Naive thymus-derived CD4-positive, alpha-beta T cell (primary cell): ENCODE measurements around the gene RNU4-1. TPM values are rescaled to one million over a fixed set of nuclear protein-coding genes. Genes with fewer than 3 reads are reported as not detected.

Experiments
- ATAC-seq: fragments of 150-1000 bp; cut with Tn5 transposase; 2 replicates; pipeline ENCODE4 v1.10.0; 2021; ENCODE audit warnings: mild to moderate bottlenecking, moderate library complexity
- CTCF ChIA-PET: fragments of 350-600 bp; sonication (Branson Sonifier 250); formaldehyde crosslinking; loops from one replicate; lab custom pipeline; 2021; ENCODE audit warnings: antibody characterized with exemption; lab: Charles Lee
- POLR2A ChIA-PET: fragments of 350-600 bp; sonication (Branson Sonifier 250); formaldehyde crosslinking; loops from one replicate; lab custom pipeline; 2021; ENCODE audit warnings: antibody characterized with exemption, inconsistent platforms; lab: Charles Lee
- DNase-seq, 9 donors: peaks; one replicate each; pipeline versions ENCODE4 v3.0.0 to v3.0.0-alpha.2; 2020 to 2022; ENCODE audit warnings: mixed read lengths in 1 of 9
- H3K27ac ChIP-seq: one replicate; pipeline ENCODE4 v1.7.0; 2013; ENCODE audit warnings: mild to moderate bottlenecking, low read depth, low read length, moderate library complexity
- H3K27me3 ChIP-seq, 2 donors: one replicate each; pipeline ENCODE4 v1.7.0; 2013; ENCODE audit warnings: low read length in 2 of 2, mild to moderate bottlenecking in 2 of 2, moderate library complexity in 2 of 2; ENCODE audit not compliant: control insufficient read depth in 2 of 2, insufficient read depth in 2 of 2
- H3K36me3 ChIP-seq, 3 experiments: 1 replicate in 2 of 3; 2 replicates in 1 of 3; pipeline ENCODE4 v1.7.0; 2013; ENCODE audit warnings: low read length in 3 of 3, mild to moderate bottlenecking in 3 of 3, moderate library complexity in 1 of 3; ENCODE audit not compliant: insufficient read depth in 3 of 3, control insufficient read depth in 2 of 3
- H3K4me1 ChIP-seq, 2 donors: one replicate each; pipeline ENCODE4 v1.7.0; 2013; ENCODE audit warnings: low read length in 2 of 2, mild to moderate bottlenecking in 2 of 2, moderate library complexity in 1 of 2; ENCODE audit not compliant: control insufficient read depth in 2 of 2, insufficient read depth in 2 of 2
- H3K4me3 ChIP-seq: 2 replicates; pipeline ENCODE4 v1.7.0; 2013; ENCODE audit warnings: mild to moderate bottlenecking, low read length
- H3K9me3 ChIP-seq, 3 experiments: 1 replicate in 2 of 3; 2 replicates in 1 of 3; pipeline ENCODE4 v1.7.0; 2013; ENCODE audit warnings: low read length in 3 of 3; ENCODE audit not compliant: control insufficient read depth in 2 of 3
- H3K27ac Mint-ChIP-seq, 9 donors: one replicate each; pipeline ENCODE4 v1.8.0; 2020 to 2022; ENCODE audit warnings: mixed read lengths in 9 of 9, mild to moderate bottlenecking in 8 of 9, moderate library complexity in 5 of 9, inconsistent platforms in 2 of 9
- H3K27me3 Mint-ChIP-seq, 5 donors: one replicate each; pipeline ENCODE4 v1.8.0; 2021 to 2022; ENCODE audit warnings: mixed read lengths in 5 of 5, mild to moderate bottlenecking in 1 of 5
- H3K36me3 Mint-ChIP-seq, 5 donors: one replicate each; pipeline ENCODE4 v1.8.0; 2020 to 2022; ENCODE audit warnings: mixed read lengths in 5 of 5, mild to moderate bottlenecking in 3 of 5, inconsistent platforms in 1 of 5
- H3K4me1 Mint-ChIP-seq, 7 donors: one replicate each; pipeline ENCODE4 v1.8.0; 2020 to 2022; ENCODE audit warnings: mixed read lengths in 7 of 7, mild to moderate bottlenecking in 3 of 7, inconsistent platforms in 1 of 7
- H3K4me3 Mint-ChIP-seq, 10 donors: one replicate each; pipeline ENCODE4 v1.8.0; 2020 to 2022; ENCODE audit warnings: mild to moderate bottlenecking in 10 of 10, mixed read lengths in 10 of 10, moderate library complexity in 6 of 10, inconsistent platforms in 2 of 10
- H3K9me3 Mint-ChIP-seq, 11 donors: one replicate each; pipeline ENCODE4 v1.8.0; 2020 to 2022; ENCODE audit warnings: mixed read lengths in 11 of 11, mild to moderate bottlenecking in 4 of 11, inconsistent platforms in 1 of 11, moderate library complexity in 1 of 11
- intact Hi-C, 2 donors: fragments of 100-400 bp; cut with micrococcal nuclease; formaldehyde crosslinking; loops; one replicate each; pipeline ENCODE4 v1.15.1; 2023
- polyA plus RNA-seq, 2 donors: library from polyadenylated mRNA; unstranded; fragments of 300-500 nt; fragmentation: Illumina TruSeq; gene quantifications; one replicate each; pipeline ENCODE4 v1.2.3, GENCODE V29; 2021
- total RNA-seq, 6 experiments: library from RNA in 5 of 6; stranded (reverse) in 5 of 6; gene quantifications; 1 replicate in 5 of 6; 2 replicates in 1 of 6; pipeline ENCODE4 v1.2.3 and lab custom pipeline; 2021 to 2026

The RNU4-1 gene
- total and polyA plus RNA-seq, 7 experiments from 2014 or later = 319 to 3,107 (median 1,510) TPM; not detected in 2

- Mint-ChIP-seq H3K4me1 (peaks cover 0 to 4% (median 0%) of the 10 kb centered on the region in 7 donors), H3K36me3 (no peaks in the 10 kb centered on the region), H3K4me3 (no peak overlapping the region), H3K9me3 (no peaks in the 10 kb centered on the region), H3K27me3 (peaks cover 0 to 17% (median 0%) of the 10 kb centered on the region in 5 donors), H3K27ac (peak overlapping the region in 1 of 9 donors; percentile 15)
- H3K4me3 ChIP-seq = no peak overlapping the region
- intact Hi-C loops = no loop called here
- no peak for ATAC-seq
- DNase-seq = no peak
- H3K27ac ChIP-seq = no peak overlapping the region
- CTCF ChIA-PET = interaction anchor here (0.6 kb wide), 1 partner anchor 56 kb away, joined by 3 read pairs; no protein-coding TSS in a partner anchor
- POLR2A ChIA-PET = no interaction called here
- no peaks in the 10 kb centered on the region for H3K4me1 ChIP-seq
- H3K27me3 ChIP-seq = no peaks in the 10 kb centered on the region
- no peaks in the 10 kb centered on the region for H3K9me3 ChIP-seq
- no peaks in the 10 kb centered on the region for H3K36me3 ChIP-seq
These were observed 8.7 kb downstream of the RNU4-1 start for GRCh38 chr12:120284381-120284780.

GRCh38 chr12:120283318-120283717, 9.7 kb downstream of the RNU4-1 start:
- no peak overlapping the region for H3K27ac ChIP-seq
- no peaks in the 10 kb centered on the region for H3K36me3 ChIP-seq
- no peaks in the 10 kb centered on the region for H3K9me3 Mint-ChIP-seq
- POLR2A ChIA-PET = interaction anchor here (0.6 to 3.1 kb wide), 2 partner anchors 8 to 195 kb away, joined by 3 to 33 read pairs; partner anchors contain the start of gene RNU4-2
- ATAC-seq (no peak), DNase-seq (no peak)
- H3K4me1 ChIP-seq = no peaks in the 10 kb centered on the region
- H3K4me3 ChIP-seq = no peak overlapping the region
- no peaks in the 10 kb centered on the region for H3K9me3 ChIP-seq
- intact Hi-C loops = no loop called here
- H3K27ac Mint-ChIP-seq = no peak overlapping the region
- H3K27me3 ChIP-seq = no peaks in the 10 kb centered on the region
- H3K36me3 Mint-ChIP-seq = no peaks in the 10 kb centered on the region
- peaks cover 0 to 3% (median 2%) of the 10 kb centered on the region in 7 donors for H3K4me1 Mint-ChIP-seq
- CTCF ChIA-PET = interaction anchor here (1.3 kb wide), 1 partner anchor 17 kb away, joined by 3 read pairs; no protein-coding TSS in a partner anchor
- H3K27me3 Mint-ChIP-seq = peaks cover 0 to 16% (median 0%) of the 10 kb centered on the region in 5 donors
- H3K4me3 Mint-ChIP-seq = no peak overlapping the region

- no peak overlapping the region for H3K4me3 Mint-ChIP-seq
- intact Hi-C loops = no loop called here
- ChIA-PET CTCF (no interaction called here), POLR2A (no interaction called here)
- H3K9me3 Mint-ChIP-seq = no peaks in the 10 kb centered on the region
- H3K27ac Mint-ChIP-seq = no peak overlapping the region
- no peaks in the 10 kb centered on the region for H3K9me3 ChIP-seq
- no peaks in the 10 kb centered on the region for H3K36me3 ChIP-seq
- ATAC-seq = no peak
- no peaks in the 10 kb centered on the region for H3K4me1 ChIP-seq
- no peaks in the 10 kb centered on the region for H3K27me3 ChIP-seq
- H3K27me3 Mint-ChIP-seq = peaks cover 0 to 2% (median 0%) of the 10 kb centered on the region in 5 donors
- no peak overlapping the region for H3K4me3 ChIP-seq
- peaks cover 0 to 2% (median 0%) of the 10 kb centered on the region in 7 donors for H3K4me1 Mint-ChIP-seq
- H3K27ac ChIP-seq = no peak overlapping the region
- no peak for DNase-seq
- no peaks in the 10 kb centered on the region for H3K36me3 Mint-ChIP-seq
These were observed 14.6 kb downstream of the RNU4-1 start for GRCh38 chr12:120278137-120279069.

GRCh38 chr12:120276734-120277133, 16.3 kb downstream of the RNU4-1 start:
- ATAC-seq (no peak), DNase-seq (no peak)
- CTCF ChIA-PET = no interaction called here
- Histone ChIP-seq H3K4me3 (no peak overlapping the region), H3K27me3 (no peaks in the 10 kb centered on the region), H3K36me3 (no peaks in the 10 kb centered on the region), H3K9me3 (no peaks in the 10 kb centered on the region), H3K4me1 (no peaks in the 10 kb centered on the region), H3K27ac (no peak overlapping the region)
- H3K27ac Mint-ChIP-seq = no peak overlapping the region
- H3K4me3 Mint-ChIP-seq = no peak overlapping the region
- peaks cover 0 to 2% (median 0%) of the 10 kb centered on the region in 7 donors for H3K4me1 Mint-ChIP-seq
- POLR2A ChIA-PET = interaction anchor here (1.7 kb wide), 1 partner anchor 15 kb away, joined by 7 read pairs; the partner anchor contains the start of gene RNU4-2
- no peaks in the 10 kb centered on the region for H3K9me3 Mint-ChIP-seq
- H3K36me3 Mint-ChIP-seq = no peaks in the 10 kb centered on the region
- intact Hi-C loops = no loop called here
- peaks cover 0 to 2% (median 0%) of the 10 kb centered on the region in 5 donors for H3K27me3 Mint-ChIP-seq

- peaks cover 0 to 2% (median 0%) of the 10 kb centered on the region in 5 donors for H3K27me3 Mint-ChIP-seq
- H3K36me3 Mint-ChIP-seq = peaks cover under 1 to 19% (median 4%) of the 10 kb centered on the region in 5 donors
- H3K27ac Mint-ChIP-seq = peak overlapping the region in 1 of 9 donors; percentile 19
- no peak overlapping the region for H3K4me3 ChIP-seq
- H3K27me3 ChIP-seq = no peaks in the 10 kb centered on the region
- peaks cover 8 to 19% of the 10 kb centered on the region in 2 donors for H3K4me1 ChIP-seq
- ATAC-seq (no peak), DNase-seq (no peak)
- intact Hi-C loops = no loop called here
- no peaks in the 10 kb centered on the region for H3K9me3 Mint-ChIP-seq
- H3K36me3 ChIP-seq = peaks cover 0 to 6% (median 0%) of the 10 kb centered on the region in 3 experiments
- no peak overlapping the region for H3K27ac ChIP-seq
- H3K9me3 ChIP-seq = no peaks in the 10 kb centered on the region
- ChIA-PET CTCF (interaction anchor here (0.7 to 11.2 kb wide), 4 partner anchors 14 to 39 kb away, joined by 3 to 286 read pairs (median 26); partner anchors contain the start of gene RNU4-2), POLR2A (interaction anchor here (0.8 to 8.5 kb wide), 4 partner anchors 24 to 158 kb away, joined by 5 to 215 read pairs (median 95); partner anchors contain the start of genes RNU4-1, RNU4-2 and RPLP0)
- H3K4me1 Mint-ChIP-seq = peaks cover 2 to 25% (median 13%) of the 10 kb centered on the region in 7 donors
- peak overlapping the region in 1 of 10 donors; percentile 20 for H3K4me3 Mint-ChIP-seq
These were observed 25.3 kb downstream of the RNU4-1 start for GRCh38 chr12:120267736-120268135.

GRCh38 chr12:120266180-120266870, 26.7 kb downstream of the RNU4-1 start:
- H3K27me3 ChIP-seq = no peaks in the 10 kb centered on the region
- no peaks in the 10 kb centered on the region for H3K9me3 ChIP-seq
- H3K4me1 Mint-ChIP-seq = peaks cover 14 to 39% (median 27%) of the 10 kb centered on the region in 7 donors
- CTCF ChIA-PET = interaction anchor here (0.5 to 11.2 kb wide), 15 partner anchors 9 to 248 kb away, joined by 3 to 286 read pairs (median 6); partner anchors contain the start of genes RNU4-1, RPLP0 and SIRT4
- peaks cover 3 to 28% (median 9%) of the 10 kb centered on the region in 5 donors for H3K36me3 Mint-ChIP-seq
- H3K27ac Mint-ChIP-seq = peak overlapping the region in 8 of 9 donors; percentile 67 to 94 (median 80)
- no peaks in the 10 kb centered on the region for H3K9me3 Mint-ChIP-seq
- H3K27me3 Mint-ChIP-seq = no peaks in the 10 kb centered on the region
- intact Hi-C loops = no loop called here
- peak overlapping the region; percentile 60 to 100 (median 87) for H3K4me3 Mint-ChIP-seq
- H3K4me3 ChIP-seq = no peak overlapping the region
- peaks cover 22 to 33% of the 10 kb centered on the region in 2 donors for H3K4me1 ChIP-seq
- POLR2A ChIA-PET = interaction anchor here (0.9 to 9.6 kb wide), 10 partner anchors 9 to 65 kb away, joined by 4 to 235 read pairs (median 35); partner anchors contain the start of genes RNU4-1, RNU4-2 and RPLP0
- peaks cover 0 to 6% (median 0%) of the 10 kb centered on the region in 3 experiments for H3K36me3 ChIP-seq
- DNase-seq (no peak), ATAC-seq (no peak)
- H3K27ac ChIP-seq = peak overlapping the region; percentile 40
